Hepatocyte (in vitro differentiated cells): ENCODE measurements around the gene OSBP.

ENCODE experiments used
- EZH2 ChIP-seq: fragments of 200-600 bp; sonication (generic); IDR thresholded peaks from 2 replicates; pipeline ENCODE4 v1.6.1; 2016; ENCODE audit warnings: antibody characterized with exemption, mild to moderate bottlenecking, borderline replicate concordance
- TF ChIP-seq, protein P1 (sequence below): fragments of 200-600 bp; sonication (generic); IDR thresholded peaks from 2 replicates; pipeline ENCODE4 v1.5.1; 2016; ENCODE audit warnings: antibody characterized with exemption, mild to moderate bottlenecking; ENCODE audit not compliant: poor library complexity

DNA sequence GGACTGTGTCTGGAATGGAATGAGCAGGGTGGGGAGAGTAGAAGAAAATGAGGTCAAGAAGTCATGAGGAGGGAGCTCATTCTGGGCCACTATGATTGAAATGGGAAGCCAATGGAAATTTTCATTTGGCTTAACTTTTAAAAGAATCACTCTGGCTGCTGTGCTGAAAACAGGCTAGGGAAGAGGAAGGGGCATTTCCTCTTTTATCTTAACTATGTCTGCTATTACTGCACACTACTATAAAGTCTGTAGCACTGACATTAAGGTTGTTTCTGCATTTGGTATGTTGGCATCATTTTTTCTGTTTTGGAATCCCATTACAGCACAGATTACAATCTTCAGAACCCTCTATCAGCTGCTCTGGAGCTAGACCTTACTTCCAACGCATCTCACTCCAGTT is 45.0 kb upstream of the OSBP start:
- TF ChIP-seq, protein P1, sequence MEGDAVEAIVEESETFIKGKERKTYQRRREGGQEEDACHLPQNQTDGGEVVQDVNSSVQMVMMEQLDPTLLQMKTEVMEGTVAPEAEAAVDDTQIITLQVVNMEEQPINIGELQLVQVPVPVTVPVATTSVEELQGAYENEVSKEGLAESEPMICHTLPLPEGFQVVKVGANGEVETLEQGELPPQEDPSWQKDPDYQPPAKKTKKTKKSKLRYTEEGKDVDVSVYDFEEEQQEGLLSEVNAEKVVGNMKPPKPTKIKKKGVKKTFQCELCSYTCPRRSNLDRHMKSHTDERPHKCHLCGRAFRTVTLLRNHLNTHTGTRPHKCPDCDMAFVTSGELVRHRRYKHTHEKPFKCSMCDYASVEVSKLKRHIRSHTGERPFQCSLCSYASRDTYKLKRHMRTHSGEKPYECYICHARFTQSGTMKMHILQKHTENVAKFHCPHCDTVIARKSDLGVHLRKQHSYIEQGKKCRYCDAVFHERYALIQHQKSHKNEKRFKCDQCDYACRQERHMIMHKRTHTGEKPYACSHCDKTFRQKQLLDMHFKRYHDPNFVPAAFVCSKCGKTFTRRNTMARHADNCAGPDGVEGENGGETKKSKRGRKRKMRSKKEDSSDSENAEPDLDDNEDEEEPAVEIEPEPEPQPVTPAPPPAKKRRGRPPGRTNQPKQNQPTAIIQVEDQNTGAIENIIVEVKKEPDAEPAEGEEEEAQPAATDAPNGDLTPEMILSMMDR = no peak
- TF ChIP-seq EZH2 = no peak
